HG02885 (cell line): ENCODE measurements around the gene BSND.
"Not testable (repeated sequence)": the region's sequence is repeated elsewhere in the genome, so short reads cannot be mapped to it uniquely, and the experiment has no call there.

Source experiments
- ATAC-seq: cut with Tn5 transposase; IDR thresholded peaks from one replicate; pipeline ENCODE4 v1.9.1; 2021; ENCODE audit warnings: mild to moderate bottlenecking; ENCODE audit not compliant: unreplicated experiment, poor library complexity

BSND gene

GRCh38 chr1:54998677-54999076, at the start of gene BSND:
BSND (plus strand) TSS chr1:54998933; CDS start chr1:54999187, 254 bp downstream.
- ATAC-seq: peak; percentile 81

DNA sequence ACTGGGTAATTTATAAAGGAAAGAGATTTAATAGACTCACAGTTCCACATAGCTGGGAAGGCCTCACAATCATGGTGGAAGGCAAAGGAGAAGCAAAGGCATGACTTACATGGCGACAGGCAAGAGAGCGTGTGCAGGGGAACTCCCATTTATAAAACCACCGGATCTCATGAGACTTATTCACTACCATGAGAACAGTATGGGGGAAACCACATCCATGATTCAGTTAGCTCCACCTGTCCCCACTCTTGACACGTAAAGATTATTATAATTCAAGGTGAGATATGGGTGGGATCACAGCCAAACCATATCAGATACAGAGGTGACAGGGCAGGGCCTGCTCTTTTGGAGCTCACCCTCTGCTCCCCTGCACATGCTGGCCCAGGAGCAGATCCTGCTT, 49.7 kb upstream of the BSND start:
- no peak for ATAC-seq

DNA sequence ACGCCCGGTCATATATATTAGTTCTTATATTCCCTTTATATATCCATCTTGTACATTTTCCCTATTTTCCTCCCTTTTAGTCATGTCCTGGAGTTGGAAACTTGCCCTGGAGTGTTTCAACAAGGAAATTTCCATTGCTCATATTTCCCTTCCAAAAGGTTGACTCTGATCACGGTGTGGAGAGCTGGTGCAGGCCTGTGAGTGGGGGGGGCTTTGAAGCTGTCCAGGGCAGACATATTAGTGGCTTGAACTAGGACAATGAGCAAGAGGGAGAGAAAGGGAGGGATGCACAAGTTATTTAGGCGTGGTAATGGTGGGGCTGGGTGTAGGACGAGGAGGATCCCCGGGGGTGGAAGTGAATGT, 48.7 kb upstream of the BSND start:
- ATAC-seq: no peak

DNA sequence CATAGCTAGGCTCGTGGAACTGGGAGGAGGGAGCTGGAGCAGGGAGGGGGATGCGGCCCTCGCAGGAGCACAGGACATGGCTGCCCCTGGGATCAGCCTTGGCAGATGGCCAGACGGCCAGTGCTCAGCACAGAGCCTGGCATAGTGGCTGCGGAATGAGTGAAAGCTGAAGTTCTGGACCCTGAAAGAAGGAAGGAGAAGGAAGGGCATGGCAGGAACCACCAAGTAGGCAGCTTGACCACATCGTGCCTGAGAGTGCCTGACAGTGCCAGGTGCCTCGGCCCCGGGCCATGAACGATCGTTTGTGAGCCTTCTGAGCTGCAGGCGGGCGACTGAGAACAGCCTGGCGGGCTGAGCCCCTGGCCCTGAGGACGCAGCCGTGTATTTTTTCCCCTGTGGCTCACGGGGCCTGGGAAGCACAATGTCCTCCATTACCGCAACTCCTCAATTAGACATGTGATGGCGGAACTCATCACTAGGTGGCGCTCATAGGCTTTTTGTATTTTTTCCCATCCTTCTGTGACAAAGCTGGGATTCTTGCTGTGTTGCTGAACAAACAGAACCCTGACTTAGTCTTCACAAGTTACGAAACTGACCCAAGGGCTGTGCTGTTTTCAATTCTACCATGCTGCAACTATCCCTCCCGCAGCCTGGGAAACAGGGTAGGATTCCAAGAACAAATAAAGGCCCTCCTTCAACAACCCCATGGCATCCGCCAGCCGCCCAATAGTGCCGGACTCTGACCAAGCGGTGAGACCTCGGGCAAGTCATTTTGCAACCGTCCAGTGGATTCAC, 48.2 kb upstream of the BSND start:
- peak; percentile 55 for ATAC-seq

DNA sequence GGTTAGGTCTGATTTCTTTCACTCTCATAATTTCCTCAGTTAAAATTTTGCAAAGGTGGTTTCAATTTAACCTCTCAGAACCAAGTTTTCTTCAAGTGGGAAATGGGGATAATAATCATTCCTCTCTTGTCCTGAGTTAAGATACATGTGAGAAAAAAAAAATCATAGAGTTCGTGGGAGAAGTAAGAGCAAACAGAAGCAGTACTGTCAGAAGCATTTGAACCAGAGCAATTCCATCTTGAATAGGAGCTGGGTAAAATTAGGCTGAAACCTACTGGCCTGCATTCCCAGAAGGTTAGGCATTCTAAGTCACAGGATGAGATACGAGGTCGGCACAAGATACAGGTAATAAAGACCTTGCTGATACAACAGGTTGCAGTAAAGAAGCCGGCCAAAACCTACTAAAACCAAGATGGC, 46.9 kb upstream of the BSND start:
- ATAC-seq: no peak

DNA sequence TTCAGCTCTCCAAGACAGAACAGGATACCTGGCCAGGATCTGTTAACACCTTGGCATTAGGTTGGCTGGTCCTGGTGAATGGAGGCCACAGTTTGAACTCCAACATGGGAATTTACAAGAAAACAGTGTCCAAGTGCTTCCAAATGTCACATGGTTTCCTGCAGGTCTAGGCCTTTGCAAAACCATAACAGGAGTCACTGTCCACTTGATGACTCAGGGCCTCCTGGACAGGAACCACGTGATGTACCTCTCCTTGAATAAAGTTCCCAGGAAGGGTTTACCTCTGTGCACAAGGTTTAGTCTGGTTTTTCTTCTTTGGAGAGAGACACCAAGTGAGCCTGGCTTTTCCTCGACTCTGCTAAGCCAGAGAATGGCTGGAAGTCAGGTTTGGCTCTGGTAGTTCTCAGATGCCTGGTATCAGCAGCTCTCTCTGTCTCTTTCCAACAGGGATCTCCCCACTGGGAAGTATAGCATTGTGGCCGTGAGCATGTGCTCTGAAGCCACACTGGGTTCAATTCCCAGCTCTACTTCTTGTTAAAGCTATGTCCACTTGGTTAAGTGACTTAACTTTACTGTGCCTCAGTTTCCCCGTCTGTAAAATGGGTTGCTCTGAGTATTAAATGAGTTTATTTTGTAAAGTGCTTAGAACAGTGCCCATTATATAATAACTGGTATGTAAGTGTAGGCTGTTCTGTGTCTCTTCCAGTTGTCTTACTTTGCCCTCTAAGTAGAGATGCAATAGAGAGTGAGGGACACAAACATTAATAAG, 45.6 kb upstream of the BSND start:
- ATAC-seq: no peak

DNA sequence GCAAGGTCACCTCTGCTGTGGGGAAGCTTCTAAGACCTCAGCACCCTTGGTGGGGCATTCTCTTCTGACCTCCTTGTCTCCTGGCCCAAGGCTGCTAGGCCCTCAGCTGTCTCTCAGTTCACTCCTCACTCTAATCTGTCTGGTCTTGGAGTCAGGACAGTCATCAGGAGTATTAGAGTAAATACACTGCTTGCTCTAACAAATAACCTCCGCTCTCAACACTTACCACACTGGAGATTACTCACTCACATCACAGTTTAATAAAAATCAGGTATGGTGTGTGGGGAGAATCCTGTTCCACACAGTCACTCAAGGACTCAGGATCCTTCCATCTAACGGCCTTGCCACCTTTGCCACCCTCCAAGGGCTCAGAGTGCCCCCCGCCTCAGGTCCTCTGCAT, 44.9 kb upstream of the BSND start:
- ATAC-seq: no peak

GRCh38 chr1:54955359-54955758, 43.4 kb upstream of the BSND start:
- no peak for ATAC-seq

GRCh38 chr1:54956726-54957125, 42.0 kb upstream of the BSND start:
- ATAC-seq: no peak

DNA sequence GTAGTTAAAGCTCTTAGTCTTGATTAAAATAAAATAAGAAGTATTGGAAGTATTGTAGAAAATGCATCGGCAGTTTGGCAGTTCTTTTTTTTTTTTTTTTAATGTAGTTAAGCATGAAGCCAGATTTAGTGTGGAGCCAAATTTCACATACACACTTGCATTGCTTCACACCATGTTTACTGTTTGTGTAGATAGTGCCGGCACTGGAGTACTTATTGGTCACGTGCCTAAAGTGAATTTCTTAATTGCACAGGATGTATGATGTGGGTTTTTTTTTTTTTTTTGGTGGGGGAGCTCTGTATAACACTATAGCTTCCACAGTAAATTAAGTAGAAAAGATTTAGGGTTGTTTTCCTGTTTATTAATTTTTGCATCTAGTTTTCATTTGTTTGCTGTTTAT, 39.5 kb upstream of the BSND start:
- ATAC-seq: no peak

- ATAC-seq: no peak
Observed at GRCh38 chr1:54962612-54963395, 35.9 kb upstream of the BSND start.

DNA sequence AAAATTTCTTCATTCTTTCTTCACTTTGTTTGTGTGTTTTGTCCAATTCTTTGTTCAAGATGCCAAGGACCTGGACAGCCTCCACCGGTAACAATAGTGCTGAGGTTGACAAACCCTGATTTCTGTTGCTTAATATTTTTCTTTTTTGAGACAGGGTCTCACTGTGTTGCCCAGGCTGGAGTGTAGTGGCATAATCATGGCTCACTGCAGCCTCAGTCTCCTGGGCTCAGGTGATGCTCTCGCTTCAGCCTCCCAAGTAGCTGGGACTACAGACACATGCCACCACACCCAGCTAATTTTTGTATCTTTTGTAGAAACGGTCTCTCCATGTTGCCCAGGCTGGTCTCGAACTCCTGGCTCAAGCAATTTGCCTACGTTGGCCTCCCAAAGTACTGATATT, 34.9 kb upstream of the BSND start:
- not testable (repeated sequence) for ATAC-seq

DNA sequence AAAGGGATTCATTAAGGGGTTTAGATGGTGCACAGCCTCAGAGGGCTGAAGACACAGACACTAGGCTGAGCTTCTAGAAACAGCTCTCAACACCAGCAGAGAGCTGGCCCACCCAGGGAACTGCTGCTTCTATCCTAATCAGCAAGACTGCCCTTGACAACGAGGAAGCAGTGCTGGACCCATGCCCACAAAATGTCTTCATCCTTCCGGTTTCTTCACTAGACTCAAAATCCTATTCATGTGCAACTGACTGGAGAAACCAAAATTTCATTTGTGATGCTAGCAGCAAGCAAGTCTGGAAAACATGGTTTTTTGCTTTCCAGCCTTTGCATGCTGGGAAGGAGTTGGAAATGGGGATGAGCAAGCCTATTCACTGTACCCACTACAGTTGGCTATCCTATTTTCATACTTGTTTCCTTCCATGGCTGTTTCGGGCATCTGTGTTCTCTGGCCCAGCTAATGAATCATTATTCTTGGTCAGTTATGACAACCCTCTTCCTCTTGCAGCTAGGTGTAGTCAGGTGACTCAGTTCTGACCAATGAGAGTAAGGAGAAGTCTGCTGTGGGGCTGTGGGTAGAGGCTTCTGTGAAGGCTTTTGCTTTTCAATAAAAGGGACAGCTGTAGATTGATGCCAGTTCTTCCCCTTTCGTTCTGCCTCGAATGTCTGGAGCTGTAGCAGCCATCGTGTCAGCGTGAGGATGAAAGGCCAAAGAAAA, 33.0 kb upstream of the BSND start:
- ATAC-seq: peak; percentile 84

- no peak for ATAC-seq
Observed at GRCh38 chr1:54967372-54967771, 31.4 kb upstream of the BSND start.

DNA sequence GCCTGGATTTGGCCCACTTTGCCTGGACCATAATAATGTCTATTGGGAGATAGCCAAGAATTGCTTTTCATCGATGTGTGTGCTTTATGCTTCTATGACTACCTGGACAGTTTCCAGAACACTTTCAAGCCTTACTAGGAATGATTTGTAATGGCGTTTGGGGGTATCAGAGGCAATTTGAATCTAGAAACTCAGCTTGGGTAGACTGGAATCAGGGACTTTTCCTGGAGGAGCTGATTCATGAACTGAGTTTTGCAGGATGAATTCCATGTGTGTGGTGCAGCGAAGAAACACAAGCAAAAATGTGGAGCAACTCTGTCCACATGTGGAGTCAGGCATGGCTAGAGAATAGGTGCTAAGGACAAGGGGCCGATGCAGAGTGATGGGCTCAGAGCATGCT, 30.2 kb upstream of the BSND start:
- no peak for ATAC-seq

DNA sequence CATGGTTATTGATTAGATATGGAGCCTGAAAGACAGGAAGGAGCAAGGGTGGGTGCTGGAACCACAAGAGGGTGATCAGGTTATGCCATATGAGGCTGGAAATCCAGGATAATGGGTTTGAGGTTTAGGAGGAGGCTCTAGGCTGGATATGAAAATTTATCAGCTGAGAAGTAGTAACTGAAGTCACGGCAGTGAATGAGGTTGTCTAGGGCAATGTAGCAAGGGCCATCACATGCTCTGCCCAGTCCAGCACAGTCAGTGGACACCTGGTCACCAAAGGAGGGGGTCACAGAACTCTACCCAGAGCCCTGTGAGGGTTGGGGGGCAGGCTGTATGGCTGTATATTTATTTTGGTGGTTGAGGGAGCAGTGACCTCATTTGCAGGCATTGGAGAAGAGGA, 28.9 kb upstream of the BSND start:
- no peak for ATAC-seq

DNA sequence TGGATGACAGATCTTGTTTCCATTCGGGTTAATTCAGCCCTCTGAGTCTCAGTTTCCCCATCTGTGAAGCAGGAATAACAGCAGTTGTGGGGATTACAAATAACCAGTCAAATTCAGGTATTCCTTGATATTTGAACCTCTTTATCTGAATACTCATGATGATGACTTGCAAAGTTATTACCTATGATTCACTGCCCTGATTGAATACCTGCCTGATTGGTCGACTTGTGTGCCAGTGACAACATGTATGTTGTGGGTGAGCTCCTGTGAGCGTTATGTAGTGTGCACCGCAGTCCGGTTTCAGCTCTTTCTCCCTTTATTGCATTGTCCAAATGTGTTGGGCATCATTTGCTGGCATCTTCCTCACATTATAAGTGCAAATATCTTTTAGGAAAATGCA, 27.8 kb upstream of the BSND start:
- ATAC-seq: peak; percentile 3

GRCh38 chr1:54971317-54971791, 27.4 kb upstream of the BSND start:
- ATAC-seq: peak; percentile 92

DNA sequence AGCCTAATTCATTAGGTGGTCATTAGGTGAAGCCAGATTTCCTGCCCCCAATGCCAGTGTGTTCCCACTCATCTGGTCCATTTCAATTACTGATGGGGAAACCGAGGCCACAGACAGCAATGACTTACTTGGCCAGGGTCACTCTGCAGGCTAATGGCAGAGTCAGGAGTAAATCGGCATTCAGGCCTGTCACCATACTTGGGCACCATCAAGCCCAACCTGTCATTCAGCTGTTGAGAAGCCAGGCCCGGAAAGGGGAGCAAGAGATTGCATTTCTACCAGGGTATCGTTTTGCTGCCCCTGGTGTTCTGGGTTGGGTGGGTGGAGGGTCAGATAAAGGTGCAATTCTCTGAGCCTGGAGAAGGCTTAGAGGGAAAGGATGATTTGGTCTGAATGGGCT, 26.3 kb upstream of the BSND start:
- ATAC-seq: no peak

DNA sequence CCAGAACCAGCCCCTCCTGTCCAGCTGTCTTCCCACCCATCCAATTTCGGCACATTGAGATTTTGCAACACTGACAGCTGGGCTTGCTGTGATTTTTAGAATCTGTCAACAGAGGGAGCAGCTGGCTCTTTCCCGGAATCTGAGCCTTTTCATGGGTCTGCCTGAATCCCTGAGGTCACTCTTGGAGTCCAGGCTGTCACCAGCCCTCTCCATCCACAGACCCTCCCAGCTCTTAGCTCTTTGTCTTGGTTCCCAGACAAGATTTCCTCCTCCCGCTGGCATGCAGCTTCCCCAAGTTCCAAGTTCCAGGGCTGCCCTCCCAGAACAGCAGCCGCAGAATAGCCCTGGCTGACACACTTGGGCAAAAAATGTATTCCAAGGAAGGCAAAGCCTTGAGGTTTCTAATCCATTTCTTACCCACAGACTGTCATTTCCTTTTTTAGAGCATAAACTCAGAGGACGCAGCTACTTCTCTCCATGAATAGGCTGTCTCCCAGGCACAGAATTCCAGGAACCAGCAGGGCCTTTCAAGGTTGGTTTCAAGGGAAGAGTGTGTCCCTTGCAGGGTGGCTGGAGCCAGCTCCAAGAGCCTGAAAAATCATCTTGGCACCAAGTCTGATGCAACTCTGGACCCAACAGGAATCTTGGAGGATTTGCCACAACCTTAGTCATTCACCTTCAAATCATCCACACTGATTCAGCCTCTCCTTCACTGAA, 25.4 kb upstream of the BSND start:
- no peak for ATAC-seq
